Activated T-helper 2 cell treated with anti-CD3 and anti-CD28 coated beads, Interferon-gamma antibody, Interleukin-2, Interleukin-4, amounts not matched to agents 10 μg/mL and 5 μg/mL and 100 μg/mL, durations not matched to agents 14 hours and 24 hours and 36 hours (primary cell): ENCODE measurements around the gene AJUBA. TPM values are rescaled to one million over a fixed set of nuclear protein-coding genes. Genes with fewer than 3 reads are reported as not detected.
A peak's percentile ranks its signal among the peaks of the same experiment; 100 is the strongest.

ENCODE experiments used
- DNase-seq: peaks from one replicate; pipeline ENCODE4 v3.0.0; 2021; ENCODE audit warnings: low spot score
- H3K27ac Mint-ChIP-seq: one replicate; pipeline ENCODE4 v1.8.0; 2021; ENCODE audit warnings: mixed read lengths
- H3K27me3 Mint-ChIP-seq: one replicate; pipeline ENCODE4 v1.8.0; 2021; ENCODE audit warnings: low read depth, mixed read lengths
- H3K36me3 Mint-ChIP-seq: one replicate; pipeline ENCODE4 v1.8.0; 2021; ENCODE audit warnings: low read depth, mixed read lengths
- H3K4me1 Mint-ChIP-seq: one replicate; pipeline ENCODE4 v1.8.0; 2021; ENCODE audit warnings: low read depth, mixed read lengths
- H3K4me3 Mint-ChIP-seq: one replicate; pipeline ENCODE4 v1.8.0; 2021; ENCODE audit warnings: low read depth, mild to moderate bottlenecking, moderate library complexity, mixed read lengths
- H3K9me3 Mint-ChIP-seq: one replicate; pipeline ENCODE4 v1.8.0; 2021; ENCODE audit warnings: mixed read lengths
- intact Hi-C: fragments of 100-400 bp; cut with micrococcal nuclease; formaldehyde crosslinking; loops from one replicate; pipeline ENCODE4 v1.15.1; 2023
- total RNA-seq: library from RNA; stranded (reverse); gene quantifications from 2 replicates; pipeline ENCODE4 v1.2.3, GENCODE V29; 2022

Gene AJUBA
- total RNA-seq, 1 donor from 2014 or later: 2.1 TPM

GRCh38 chr14:22985894-22986507 lies 3.6 kb upstream of the AJUBA start:
- peaks cover 6% of the 10 kb centered on the region for H3K36me3 Mint-ChIP-seq
- no peaks in the 10 kb centered on the region for H3K27me3 Mint-ChIP-seq
- no peak overlapping the region for H3K4me3 Mint-ChIP-seq
- H3K9me3 Mint-ChIP-seq: no peaks in the 10 kb centered on the region
- DNase-seq: no peak
- no peak overlapping the region for H3K27ac Mint-ChIP-seq
- H3K4me1 Mint-ChIP-seq: no peaks in the 10 kb centered on the region
- intact Hi-C loops: loop anchor here (1.0 to 2.0 kb wide), 2 partner anchors 21 to 72 kb away; no protein-coding TSS in a partner anchor

GRCh38 chr14:22984959-22985658 lies 2.8 kb upstream of the AJUBA start:
- Mint-ChIP-seq H3K36me3 (peaks cover 6% of the 10 kb centered on the region), H3K27ac (no peak overlapping the region), H3K4me3 (no peak overlapping the region), H3K27me3 (peaks cover 1% of the 10 kb centered on the region), H3K9me3 (no peaks in the 10 kb centered on the region), H3K4me1 (peaks cover under 1% of the 10 kb centered on the region)
- intact Hi-C loops: no loop called here
- no peak for DNase-seq

- DNase-seq: no peak
- peaks cover 19% of the 10 kb centered on the region for H3K27me3 Mint-ChIP-seq
- H3K4me1 Mint-ChIP-seq: peaks cover 6% of the 10 kb centered on the region
- H3K9me3 Mint-ChIP-seq: no peaks in the 10 kb centered on the region
- intact Hi-C loops: loop anchor here (2.0 kb wide), 1 partner anchor 411 kb away; no protein-coding TSS in a partner anchor
- H3K27ac Mint-ChIP-seq: no peak overlapping the region
- peak overlapping the region; percentile 27 for H3K4me3 Mint-ChIP-seq
- H3K36me3 Mint-ChIP-seq: no peaks in the 10 kb centered on the region
Measured at GRCh38 chr14:22981876-22982476, 375 bp downstream of the AJUBA start.

GRCh38 chr14:22981090-22981875 lies 1.1 kb downstream of the AJUBA start:
- Mint-ChIP-seq H3K27ac (no peak overlapping the region), H3K9me3 (no peaks in the 10 kb centered on the region)
- no peak for DNase-seq

GRCh38 chr14:22980672-22981089 lies 1.7 kb downstream of the AJUBA start:
- H3K27me3 Mint-ChIP-seq: peaks cover 26% of the 10 kb centered on the region
- peaks cover 6% of the 10 kb centered on the region for H3K4me1 Mint-ChIP-seq
- intact Hi-C loops: no loop called here
- no peaks in the 10 kb centered on the region for H3K36me3 Mint-ChIP-seq
- H3K9me3 Mint-ChIP-seq: no peaks in the 10 kb centered on the region
- no peak overlapping the region for H3K27ac Mint-ChIP-seq
- DNase-seq: no peak
- H3K4me3 Mint-ChIP-seq: no peak overlapping the region

More at GRCh38 chr14:22981090-22981875, 1.1 kb downstream of the AJUBA start:
- intact Hi-C loops: no loop called here
- H3K4me3 Mint-ChIP-seq: no peak overlapping the region
- H3K27me3 Mint-ChIP-seq: peaks cover 25% of the 10 kb centered on the region
- H3K4me1 Mint-ChIP-seq: peaks cover 6% of the 10 kb centered on the region
- no peaks in the 10 kb centered on the region for H3K36me3 Mint-ChIP-seq

GRCh38 chr14:22979748-22980392 lies 2.5 kb downstream of the AJUBA start:
- Mint-ChIP-seq H3K27me3 (peaks cover 26% of the 10 kb centered on the region), H3K27ac (no peak overlapping the region), H3K4me1 (peaks cover 6% of the 10 kb centered on the region), H3K9me3 (no peaks in the 10 kb centered on the region), H3K36me3 (no peaks in the 10 kb centered on the region), H3K4me3 (peak overlapping the region; percentile 42)
- intact Hi-C loops: no loop called here
- no peak for DNase-seq

- DNase-seq: no peak
- intact Hi-C loops: no loop called here
- Mint-ChIP-seq H3K4me3 (no peak overlapping the region), H3K27me3 (peaks cover 26% of the 10 kb centered on the region), H3K4me1 (peaks cover 6% of the 10 kb centered on the region), H3K9me3 (no peaks in the 10 kb centered on the region), H3K36me3 (no peaks in the 10 kb centered on the region), H3K27ac (no peak overlapping the region)
Measured at GRCh38 chr14:22978981-22979671, 3.2 kb downstream of the AJUBA start.

GRCh38 chr14:22978487-22978837 lies 3.9 kb downstream of the AJUBA start:
- DNase-seq: no peak
- peaks cover 26% of the 10 kb centered on the region for H3K27me3 Mint-ChIP-seq
- H3K4me1 Mint-ChIP-seq: peaks cover 6% of the 10 kb centered on the region
- H3K27ac Mint-ChIP-seq: no peak overlapping the region
- H3K9me3 Mint-ChIP-seq: no peaks in the 10 kb centered on the region
- no peaks in the 10 kb centered on the region for H3K36me3 Mint-ChIP-seq
- intact Hi-C loops: no loop called here
- H3K4me3 Mint-ChIP-seq: no peak overlapping the region

GRCh38 chr14:22977684-22978486 lies 4.5 kb downstream of the AJUBA start:
- no peak overlapping the region for H3K27ac Mint-ChIP-seq
- H3K4me1 Mint-ChIP-seq: peaks cover 6% of the 10 kb centered on the region
- DNase-seq: no peak
- intact Hi-C loops: no loop called here
- no peaks in the 10 kb centered on the region for H3K36me3 Mint-ChIP-seq
- H3K4me3 Mint-ChIP-seq: no peak overlapping the region
- H3K9me3 Mint-ChIP-seq: no peaks in the 10 kb centered on the region
- peaks cover 26% of the 10 kb centered on the region for H3K27me3 Mint-ChIP-seq

GRCh38 chr14:22977434-22977683 lies 5.0 kb downstream of the AJUBA start:
- DNase-seq: no peak
- no peak overlapping the region for H3K27ac Mint-ChIP-seq

GRCh38 chr14:22976620-22977433 lies 5.5 kb downstream of the AJUBA start:
- no peaks in the 10 kb centered on the region for H3K9me3 Mint-ChIP-seq
- H3K36me3 Mint-ChIP-seq: no peaks in the 10 kb centered on the region
- H3K27me3 Mint-ChIP-seq: peaks cover 31% of the 10 kb centered on the region
- H3K4me3 Mint-ChIP-seq: no peak overlapping the region
- H3K27ac Mint-ChIP-seq: no peak overlapping the region
- DNase-seq: no peak
- intact Hi-C loops: no loop called here
- H3K4me1 Mint-ChIP-seq: peaks cover 6% of the 10 kb centered on the region

More at GRCh38 chr14:22977434-22977683, 5.0 kb downstream of the AJUBA start:
- intact Hi-C loops: no loop called here
- no peaks in the 10 kb centered on the region for H3K36me3 Mint-ChIP-seq
- no peak overlapping the region for H3K4me3 Mint-ChIP-seq
- peaks cover 6% of the 10 kb centered on the region for H3K4me1 Mint-ChIP-seq
- peaks cover 27% of the 10 kb centered on the region for H3K27me3 Mint-ChIP-seq
- no peaks in the 10 kb centered on the region for H3K9me3 Mint-ChIP-seq
